Stimulated activated naive CD8-positive, alpha-beta T cell treated with anti-CD3 and anti-CD28 coated beads, Interleukin-15, Interleukin-2, amounts not matched to agents 100 ng/mL and 50 ng/mL, for 24 hours (primary cell): ENCODE data around the gene NEURL4.

ENCODE experiments used
- H3K27ac Mint-ChIP-seq: one replicate; pipeline ENCODE4 v1.8.0; 2021; ENCODE audit warnings: mild to moderate bottlenecking, mixed read lengths
- H3K27me3 Mint-ChIP-seq: one replicate; pipeline ENCODE4 v1.8.0; 2021; ENCODE audit warnings: mixed read lengths
- H3K36me3 Mint-ChIP-seq: one replicate; pipeline ENCODE4 v1.8.0; 2021; ENCODE audit warnings: low read depth, mixed read lengths
- H3K4me1 Mint-ChIP-seq: one replicate; pipeline ENCODE4 v1.8.0; 2021; ENCODE audit warnings: low read depth, mixed read lengths
- H3K4me3 Mint-ChIP-seq: one replicate; pipeline ENCODE4 v1.8.0; 2021; ENCODE audit warnings: mild to moderate bottlenecking, mixed read lengths
- H3K9me3 Mint-ChIP-seq: one replicate; pipeline ENCODE4 v1.8.0; 2021; ENCODE audit warnings: mixed read lengths

Gene NEURL4

DNA sequence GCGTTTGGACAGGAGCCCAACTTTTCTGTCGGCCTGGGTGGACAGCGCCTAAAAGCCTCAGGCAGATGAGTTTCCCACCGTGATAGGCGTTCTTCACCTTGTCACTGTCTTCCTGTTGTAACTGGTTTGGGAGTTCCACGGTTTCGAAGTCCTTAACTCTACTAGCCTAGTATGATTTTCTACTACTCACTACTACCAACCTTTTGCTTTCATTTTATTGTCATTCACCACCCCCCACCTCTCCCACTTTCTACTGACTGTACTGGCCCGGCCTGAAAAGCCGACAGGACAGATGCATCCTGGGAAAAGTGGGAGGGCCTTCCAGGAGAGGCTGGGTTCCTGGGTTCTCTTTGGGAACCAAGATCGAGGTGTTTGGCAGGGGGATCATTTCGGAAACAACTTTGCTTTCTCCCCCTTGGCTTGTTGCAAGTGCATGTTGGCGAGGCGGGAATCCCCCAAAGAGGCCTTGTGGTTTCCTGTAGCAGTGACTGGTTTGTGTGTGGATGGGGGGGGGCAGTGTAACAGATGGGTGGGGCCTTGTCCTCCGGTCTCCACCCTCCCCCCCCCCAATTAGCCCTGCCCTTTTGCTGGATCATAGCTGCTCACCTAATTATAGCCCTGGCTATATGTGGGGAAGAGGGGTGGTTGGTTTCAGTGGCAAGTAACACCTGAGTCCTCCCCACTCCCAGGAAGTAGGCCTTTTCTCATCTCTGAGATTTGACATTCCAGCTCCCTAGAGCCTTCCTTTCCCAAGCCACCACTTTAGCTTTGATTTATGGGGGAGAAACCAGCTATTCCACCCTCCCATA lies 20.3 kb downstream of the NEURL4 start:
- Mint-ChIP-seq H3K4me3 (peak overlapping the region; percentile 98), H3K27me3 (no peaks in the 10 kb centered on the region), H3K27ac (peak overlapping the region; percentile 100), H3K36me3 (peaks cover 60% of the 10 kb centered on the region), H3K9me3 (no peaks in the 10 kb centered on the region), H3K4me1 (peaks cover 62% of the 10 kb centered on the region)

DNA sequence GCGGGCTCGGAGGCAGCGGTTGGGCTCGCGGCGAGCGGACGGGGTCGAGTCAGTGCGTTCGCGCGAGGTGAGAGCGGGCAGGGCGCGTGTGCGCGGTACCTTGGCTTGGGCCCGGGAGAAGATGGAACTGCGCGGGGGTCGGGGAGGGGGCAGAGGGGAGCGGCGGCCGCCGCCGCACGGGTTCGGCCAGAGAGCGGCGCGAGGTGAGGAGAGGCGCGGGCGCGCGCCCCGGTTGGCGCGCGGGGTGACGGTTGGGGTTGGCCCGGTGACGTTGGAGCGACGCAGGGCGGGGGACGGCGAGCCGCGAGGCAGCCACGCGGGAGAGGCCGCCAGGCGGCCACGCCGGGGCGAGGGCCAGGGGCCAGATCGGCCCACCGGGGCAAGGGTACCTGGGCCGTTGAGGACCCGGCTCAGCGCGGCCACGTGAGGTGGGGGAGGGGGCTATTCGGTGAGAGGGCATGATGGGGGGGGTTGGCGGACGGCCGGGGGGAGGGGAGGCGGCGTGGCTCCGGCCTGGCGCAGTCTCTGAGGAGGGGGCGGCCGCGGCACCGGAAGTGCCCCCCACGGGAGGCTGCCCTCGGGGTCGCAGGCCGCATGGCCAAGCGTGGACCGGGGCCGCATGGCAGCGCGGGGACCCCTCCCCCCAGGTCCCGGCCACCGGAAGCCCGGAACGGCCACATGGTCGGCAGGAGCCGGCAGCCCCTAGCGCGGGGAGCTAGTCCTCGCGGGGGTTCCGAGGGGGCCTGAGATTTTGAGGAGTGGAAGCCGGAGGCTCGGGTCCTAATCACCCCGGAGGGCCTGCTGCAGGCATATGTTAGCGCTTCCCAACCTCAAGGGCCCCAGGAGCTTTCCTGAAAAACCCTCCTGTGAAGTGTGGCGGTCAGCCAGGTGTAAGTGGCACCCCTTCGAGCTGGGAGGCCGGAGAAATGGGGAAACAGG lies 21.2 kb downstream of the NEURL4 start:
- Mint-ChIP-seq H3K27ac (peak overlapping the region; percentile 100), H3K36me3 (peaks cover 51% of the 10 kb centered on the region), H3K4me3 (peak overlapping the region; percentile 98), H3K9me3 (no peaks in the 10 kb centered on the region), H3K4me1 (peaks cover 53% of the 10 kb centered on the region), H3K27me3 (no peaks in the 10 kb centered on the region)

DNA sequence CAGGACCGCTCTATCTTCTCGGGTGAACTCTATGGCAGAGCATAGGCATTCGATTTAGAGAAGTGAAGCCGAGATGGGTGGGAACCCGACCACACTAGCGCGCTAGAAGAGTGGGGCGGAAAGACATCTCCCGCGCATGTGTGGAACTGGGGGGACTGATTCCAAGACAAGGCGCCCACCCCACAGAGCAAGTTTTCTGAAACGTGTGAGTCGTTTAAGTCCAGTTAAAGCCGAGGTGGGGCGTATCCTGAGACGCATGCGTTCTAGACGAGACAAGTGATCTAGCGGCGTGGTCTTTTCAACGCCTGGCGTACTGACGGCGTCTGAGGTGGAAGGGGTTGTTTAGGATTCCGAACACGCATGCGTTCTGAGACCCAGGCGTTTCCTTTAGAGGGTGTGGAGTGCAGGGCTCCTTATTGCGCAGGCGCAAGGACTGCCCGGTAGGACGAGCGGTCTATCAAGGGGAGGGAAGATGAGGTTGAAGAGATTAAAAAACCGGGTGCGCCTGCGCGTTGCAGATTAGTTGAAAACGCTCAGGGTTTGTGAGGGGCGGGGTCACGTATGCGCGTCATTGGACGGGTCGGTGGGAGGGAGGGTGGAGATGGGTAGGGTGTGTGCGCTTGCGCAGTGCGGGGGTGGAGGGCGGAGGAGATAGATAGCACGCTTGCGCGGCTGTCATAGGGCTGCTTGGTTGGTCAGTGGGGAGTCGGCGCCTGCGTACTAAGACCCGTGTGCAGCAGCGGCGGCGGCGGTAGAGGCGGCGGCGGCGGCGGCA lies 22.0 kb downstream of the NEURL4 start, which contains the start of gene EIF5A:
EIF5A (plus strand) TSS at position 718 of the 775 bp plus-strand sequence. CDS start 2,008 bp downstream, outside the sequence.
- peak within 1 kb of the TSS; percentile 100 for H3K27ac Mint-ChIP-seq
- H3K4me1 Mint-ChIP-seq = peaks cover 45% of the 10 kb centered on the region
- H3K4me3 Mint-ChIP-seq = peak within 1 kb of the TSS; percentile 98
- no peaks in the 10 kb centered on the region for H3K9me3 Mint-ChIP-seq
- peaks cover 43% of the 10 kb centered on the region for H3K36me3 Mint-ChIP-seq
- H3K27me3 Mint-ChIP-seq = peaks cover under 1% of the 10 kb centered on the region

DNA sequence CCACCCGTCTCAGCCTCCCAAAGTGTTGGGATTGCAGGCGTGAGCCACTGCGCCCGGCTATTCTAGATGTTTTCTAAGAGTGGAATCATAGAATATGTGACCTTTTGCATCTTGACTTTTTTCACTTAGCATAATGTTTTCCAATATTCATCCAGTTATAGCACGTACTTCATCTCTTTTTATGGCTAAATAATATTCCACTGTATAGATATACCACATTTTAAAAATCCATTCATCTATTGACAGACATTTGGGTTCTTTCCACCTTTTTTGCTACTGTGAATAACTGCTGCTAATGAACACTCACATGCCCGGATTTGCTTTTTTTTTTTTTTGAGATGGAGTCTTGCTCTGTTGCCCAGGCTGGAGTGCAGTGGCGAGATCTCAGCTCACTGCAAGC lies 25.0 kb downstream of the NEURL4 start:
- Mint-ChIP-seq H3K9me3 (no peaks in the 10 kb centered on the region), H3K27me3 (peaks cover 4% of the 10 kb centered on the region)

DNA sequence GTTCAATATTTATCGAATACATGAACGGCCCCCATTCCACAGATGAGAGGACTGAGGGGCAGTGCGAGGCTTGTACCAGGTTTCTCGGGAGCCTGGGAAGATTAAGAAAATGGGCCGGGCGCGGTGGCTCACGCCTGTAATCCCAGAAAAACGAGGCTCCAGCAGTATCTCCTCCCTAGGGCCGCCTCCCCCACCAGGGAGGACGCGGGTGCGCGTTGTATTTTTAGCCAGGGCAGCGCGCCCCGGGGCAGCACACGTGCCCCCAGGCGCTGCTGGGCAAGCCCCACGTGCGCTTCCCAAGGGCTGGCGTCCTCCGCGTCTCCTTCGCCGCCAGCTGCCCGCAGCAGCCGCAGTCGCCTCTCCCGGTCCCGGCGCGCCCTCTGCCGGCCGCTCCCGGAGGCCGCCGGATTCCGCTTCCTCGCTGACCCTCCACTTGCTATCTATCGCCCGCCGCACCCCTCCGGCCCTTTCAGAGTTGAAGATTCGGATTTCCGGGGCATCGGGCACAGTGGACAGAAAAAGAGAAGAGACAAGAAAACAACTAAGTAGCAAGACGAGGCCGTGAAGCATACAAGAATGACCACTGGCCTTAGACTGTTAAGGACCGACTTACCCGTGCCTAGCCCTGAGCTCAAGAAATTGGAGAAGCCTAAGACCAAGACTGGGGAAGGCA lies 32.8 kb downstream of the NEURL4 start:
- no peaks in the 10 kb centered on the region for H3K9me3 Mint-ChIP-seq
- peaks cover 31% of the 10 kb centered on the region for H3K27me3 Mint-ChIP-seq
- H3K36me3 Mint-ChIP-seq = no peaks in the 10 kb centered on the region
- H3K4me1 Mint-ChIP-seq = peaks cover 25% of the 10 kb centered on the region
- peak overlapping the region; percentile 45 for H3K4me3 Mint-ChIP-seq
- no peak overlapping the region for H3K27ac Mint-ChIP-seq

More for the DNA sequence above, 25.0 kb downstream of the NEURL4 start:
- H3K4me1 Mint-ChIP-seq = peaks cover 17% of the 10 kb centered on the region
- no peak overlapping the region for H3K4me3 Mint-ChIP-seq
- no peak overlapping the region for H3K27ac Mint-ChIP-seq
- H3K36me3 Mint-ChIP-seq = peaks cover 14% of the 10 kb centered on the region

DNA sequence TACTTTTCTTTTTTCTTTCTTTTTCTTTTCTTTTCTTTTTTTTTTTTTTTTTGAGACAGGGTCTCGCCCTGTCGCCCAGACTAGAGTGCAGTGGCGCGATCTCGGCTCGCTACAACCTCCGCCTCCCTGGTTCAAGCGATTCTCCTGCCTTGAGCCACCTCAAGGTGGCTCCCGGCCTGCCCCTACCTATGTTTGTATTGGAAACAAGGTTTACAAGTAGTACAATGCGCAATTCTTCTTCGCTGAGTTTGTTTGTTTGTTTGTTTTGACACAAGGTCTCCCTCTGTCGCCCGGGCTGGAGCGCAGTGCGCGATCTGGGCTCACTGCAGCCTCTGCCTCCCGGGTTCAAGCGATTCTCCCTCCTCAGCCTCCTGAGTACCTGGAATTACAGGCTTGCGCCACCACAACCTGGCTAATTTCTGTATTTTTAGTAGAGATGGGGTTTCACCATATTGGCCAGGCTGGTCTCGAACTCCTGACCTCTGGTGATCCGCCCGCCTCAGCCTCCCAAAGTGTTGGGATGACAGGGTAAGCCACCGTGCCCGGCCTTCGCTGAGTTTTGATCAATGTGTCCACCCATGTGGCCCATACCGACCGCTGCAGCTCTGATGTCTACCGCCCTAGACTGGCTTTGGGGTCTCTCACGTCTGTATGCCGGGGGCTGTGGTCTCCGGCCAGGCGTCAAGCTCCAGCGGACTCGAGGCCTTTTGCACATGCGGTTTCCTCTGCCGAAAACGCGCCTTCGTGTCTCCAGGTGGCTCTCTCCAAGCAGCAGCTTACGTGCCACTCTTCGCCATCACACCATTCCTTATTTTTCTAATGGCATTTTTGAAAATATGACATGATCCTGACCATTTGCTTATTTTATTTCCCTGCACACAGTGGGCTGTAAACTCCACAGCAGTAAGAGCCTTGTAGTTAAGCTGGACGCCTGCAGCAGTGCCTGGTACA lies 33.6 kb downstream of the NEURL4 start:
- H3K27me3 Mint-ChIP-seq = peaks cover 31% of the 10 kb centered on the region
- no peaks in the 10 kb centered on the region for H3K9me3 Mint-ChIP-seq
- H3K36me3 Mint-ChIP-seq = no peaks in the 10 kb centered on the region
- H3K27ac Mint-ChIP-seq = no peak overlapping the region
- H3K4me1 Mint-ChIP-seq = peaks cover 25% of the 10 kb centered on the region
- peak overlapping the region; percentile 73 for H3K4me3 Mint-ChIP-seq

DNA sequence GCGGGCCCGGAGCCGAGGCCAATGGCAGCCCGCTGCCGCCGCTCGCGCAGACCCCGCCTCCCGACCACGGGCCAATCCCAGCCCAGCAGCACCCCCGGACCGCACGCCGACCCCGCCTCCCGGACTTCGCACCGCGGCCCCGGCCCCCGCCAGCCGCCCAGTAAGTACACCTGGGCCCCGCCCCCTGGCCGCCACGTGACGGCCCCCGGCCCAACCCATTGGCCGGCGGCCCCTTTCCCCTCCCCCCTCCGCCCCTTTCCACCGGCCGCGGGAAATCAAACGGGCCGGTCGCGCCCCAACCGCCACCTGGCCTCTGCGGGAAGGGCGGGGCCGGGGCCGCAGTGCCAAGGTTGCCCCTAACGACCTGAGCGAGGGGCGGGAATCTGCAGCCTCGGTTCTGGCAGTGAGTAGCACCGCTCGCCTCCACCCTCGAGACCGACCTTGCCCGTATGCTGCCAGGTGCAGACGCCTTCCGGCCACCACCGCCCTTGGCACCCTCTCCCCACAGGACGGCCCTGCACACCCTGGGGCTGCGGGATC lies 34.5 kb downstream of the NEURL4 start, which contains the start of gene YBX2:
YBX2 (minus strand) TSS at position 26 of the 540 bp plus-strand sequence. CDS start 139 bp downstream, outside the sequence.
- peaks cover 25% of the 10 kb centered on the region for H3K4me1 Mint-ChIP-seq
- H3K36me3 Mint-ChIP-seq = no peaks in the 10 kb centered on the region
- H3K4me3 Mint-ChIP-seq = peak within 1 kb of the TSS; percentile 73
- peak within 1 kb of the TSS; percentile 49 for H3K27ac Mint-ChIP-seq
- H3K9me3 Mint-ChIP-seq = no peaks in the 10 kb centered on the region
- H3K27me3 Mint-ChIP-seq = peaks cover 31% of the 10 kb centered on the region

DNA sequence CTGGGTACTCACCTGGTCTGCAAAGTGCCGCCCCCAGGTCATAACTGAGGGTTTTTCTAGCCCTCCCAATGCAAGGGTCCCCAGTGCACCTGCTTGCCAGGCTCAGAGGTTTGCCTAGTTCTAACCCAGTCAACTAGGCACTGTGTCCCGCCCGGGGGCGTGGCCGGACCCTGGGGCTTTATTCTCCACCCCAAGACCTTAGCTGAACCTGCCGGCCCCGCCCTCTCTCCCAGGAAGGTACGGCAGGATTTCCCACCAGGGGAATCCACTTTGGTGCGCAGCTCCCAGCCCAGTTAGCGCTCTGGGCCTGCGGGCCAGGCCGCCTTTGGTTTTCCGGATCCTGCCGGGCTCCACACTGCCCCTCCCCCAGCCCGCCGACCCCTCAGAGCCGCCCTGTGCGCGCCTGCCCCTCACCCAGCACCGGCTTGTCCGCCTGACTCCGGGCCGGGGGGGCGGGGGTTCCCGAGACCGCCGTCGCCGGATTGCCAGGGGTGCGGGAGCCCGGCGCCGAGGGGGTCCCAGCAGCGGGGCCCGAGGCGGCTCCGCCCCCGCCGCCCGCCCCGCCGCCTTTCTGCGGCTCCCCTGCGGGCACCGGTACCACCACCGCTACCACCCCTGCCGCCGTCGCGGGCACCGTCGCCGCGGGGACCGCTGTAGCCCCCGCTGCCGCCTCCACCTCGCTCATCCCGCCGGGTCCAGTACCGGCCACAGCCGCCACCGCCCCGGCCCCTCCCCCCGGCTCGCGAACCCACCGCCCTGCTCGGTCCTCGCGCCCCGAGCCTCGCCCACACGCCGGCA lies 35.1 kb downstream of the NEURL4 start:
- peaks cover 25% of the 10 kb centered on the region for H3K4me1 Mint-ChIP-seq
- H3K36me3 Mint-ChIP-seq = no peaks in the 10 kb centered on the region
- peak overlapping the region; percentile 49 for H3K27ac Mint-ChIP-seq
- H3K4me3 Mint-ChIP-seq = peak overlapping the region; percentile 41
- no peaks in the 10 kb centered on the region for H3K9me3 Mint-ChIP-seq
- peaks cover 31% of the 10 kb centered on the region for H3K27me3 Mint-ChIP-seq

DNA sequence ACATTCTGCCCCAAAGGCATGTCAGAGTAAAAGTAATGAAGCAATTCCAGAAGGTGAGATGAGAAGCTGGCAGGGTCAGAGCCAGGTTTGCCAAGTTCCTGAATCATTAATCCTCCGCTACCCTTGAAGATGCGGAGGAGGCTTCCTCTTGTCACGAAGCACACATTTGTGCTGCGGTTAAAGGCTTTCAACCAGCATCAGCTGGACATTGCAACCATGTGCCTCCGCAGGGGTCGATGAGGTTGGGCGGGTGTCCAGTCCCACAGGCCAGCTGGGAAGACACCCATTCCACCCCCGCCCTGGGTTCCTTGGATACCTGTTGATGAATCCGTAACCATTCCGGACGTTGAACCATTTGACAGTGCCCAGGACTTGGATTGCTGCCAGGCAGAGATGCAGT lies 36.0 kb downstream of the NEURL4 start:
- peaks cover 25% of the 10 kb centered on the region for H3K4me1 Mint-ChIP-seq
- no peaks in the 10 kb centered on the region for H3K9me3 Mint-ChIP-seq
- peaks cover 31% of the 10 kb centered on the region for H3K27me3 Mint-ChIP-seq
- H3K27ac Mint-ChIP-seq = no peak overlapping the region
- no peaks in the 10 kb centered on the region for H3K36me3 Mint-ChIP-seq
- no peak overlapping the region for H3K4me3 Mint-ChIP-seq

DNA sequence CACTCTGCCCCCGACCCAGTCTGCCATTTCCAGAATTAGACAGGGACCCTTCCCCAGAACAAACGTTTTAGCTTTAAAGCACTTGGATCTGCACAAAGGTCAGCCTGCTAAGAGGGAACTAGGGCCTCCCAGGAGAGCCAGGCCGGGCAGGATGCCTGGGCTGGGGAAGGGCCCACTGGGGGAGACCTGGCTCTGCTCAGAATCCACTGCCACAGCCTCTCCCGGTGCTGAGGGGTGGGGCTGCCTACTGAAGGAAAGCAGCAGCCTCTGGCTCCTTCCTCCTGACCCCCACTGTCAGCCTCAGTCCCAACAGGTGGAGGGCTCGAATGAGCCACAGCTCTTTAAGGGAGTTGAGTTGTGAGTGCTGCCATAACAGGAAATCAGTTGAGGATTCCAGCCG lies 36.4 kb downstream of the NEURL4 start:
- Mint-ChIP-seq H3K9me3 (no peaks in the 10 kb centered on the region), H3K4me3 (no peak overlapping the region), H3K4me1 (peaks cover 25% of the 10 kb centered on the region), H3K27ac (no peak overlapping the region), H3K36me3 (no peaks in the 10 kb centered on the region), H3K27me3 (peaks cover 35% of the 10 kb centered on the region)

DNA sequence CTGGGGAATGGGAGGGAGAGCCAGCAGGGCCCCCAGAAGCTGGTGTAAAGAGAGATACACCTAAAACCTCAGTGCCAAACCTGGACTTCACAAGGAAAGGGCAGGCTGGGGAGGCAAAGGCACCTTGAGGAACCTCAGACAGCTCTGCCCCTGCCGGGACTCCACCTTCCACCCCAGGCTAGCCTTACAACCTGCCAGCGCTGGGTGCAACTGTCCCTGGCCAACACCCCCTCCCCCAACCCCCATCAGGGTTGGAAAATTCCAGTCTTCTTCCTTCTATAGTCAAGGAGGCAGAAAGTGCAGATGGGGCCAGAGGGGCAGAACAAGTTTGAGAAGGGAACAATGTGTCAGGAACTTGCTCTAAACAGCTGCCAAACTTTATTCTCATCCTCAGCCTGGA lies 36.9 kb downstream of the NEURL4 start:
- H3K4me1 Mint-ChIP-seq = peaks cover 25% of the 10 kb centered on the region
- no peaks in the 10 kb centered on the region for H3K9me3 Mint-ChIP-seq
- H3K27me3 Mint-ChIP-seq = peaks cover 35% of the 10 kb centered on the region
- H3K4me3 Mint-ChIP-seq = no peak overlapping the region
- H3K36me3 Mint-ChIP-seq = no peaks in the 10 kb centered on the region
- H3K27ac Mint-ChIP-seq = no peak overlapping the region

DNA sequence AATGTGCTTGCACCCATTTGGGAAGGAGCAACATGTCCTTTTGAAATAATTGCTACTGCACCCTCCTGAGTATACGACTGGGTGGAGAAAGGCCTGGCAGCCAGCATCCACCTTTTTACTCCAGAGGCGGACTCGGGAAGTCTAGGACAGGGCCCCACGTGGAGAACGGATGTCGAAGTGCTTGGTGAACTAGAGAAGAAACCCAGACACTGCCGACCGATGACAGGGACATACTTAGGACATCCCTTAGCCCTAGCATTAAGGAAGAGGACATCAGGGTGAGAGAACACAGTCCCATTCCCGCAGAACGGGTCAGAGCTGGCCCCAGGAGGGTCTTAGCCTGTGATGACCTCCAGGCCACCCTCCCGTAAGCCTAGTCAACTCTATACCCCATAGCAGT lies 38.5 kb downstream of the NEURL4 start:
- no peak overlapping the region for H3K4me3 Mint-ChIP-seq
- no peak overlapping the region for H3K27ac Mint-ChIP-seq
- peaks cover 14% of the 10 kb centered on the region for H3K4me1 Mint-ChIP-seq
- no peaks in the 10 kb centered on the region for H3K36me3 Mint-ChIP-seq
- no peaks in the 10 kb centered on the region for H3K9me3 Mint-ChIP-seq
- H3K27me3 Mint-ChIP-seq = peaks cover 30% of the 10 kb centered on the region
